ENCODE measurements around the gene WLS.
"Not testable (repeated sequence)": the region's sequence is repeated elsewhere in the genome, so short reads cannot be mapped to it uniquely, and the experiment has no call there.

The WLS gene

DNA sequence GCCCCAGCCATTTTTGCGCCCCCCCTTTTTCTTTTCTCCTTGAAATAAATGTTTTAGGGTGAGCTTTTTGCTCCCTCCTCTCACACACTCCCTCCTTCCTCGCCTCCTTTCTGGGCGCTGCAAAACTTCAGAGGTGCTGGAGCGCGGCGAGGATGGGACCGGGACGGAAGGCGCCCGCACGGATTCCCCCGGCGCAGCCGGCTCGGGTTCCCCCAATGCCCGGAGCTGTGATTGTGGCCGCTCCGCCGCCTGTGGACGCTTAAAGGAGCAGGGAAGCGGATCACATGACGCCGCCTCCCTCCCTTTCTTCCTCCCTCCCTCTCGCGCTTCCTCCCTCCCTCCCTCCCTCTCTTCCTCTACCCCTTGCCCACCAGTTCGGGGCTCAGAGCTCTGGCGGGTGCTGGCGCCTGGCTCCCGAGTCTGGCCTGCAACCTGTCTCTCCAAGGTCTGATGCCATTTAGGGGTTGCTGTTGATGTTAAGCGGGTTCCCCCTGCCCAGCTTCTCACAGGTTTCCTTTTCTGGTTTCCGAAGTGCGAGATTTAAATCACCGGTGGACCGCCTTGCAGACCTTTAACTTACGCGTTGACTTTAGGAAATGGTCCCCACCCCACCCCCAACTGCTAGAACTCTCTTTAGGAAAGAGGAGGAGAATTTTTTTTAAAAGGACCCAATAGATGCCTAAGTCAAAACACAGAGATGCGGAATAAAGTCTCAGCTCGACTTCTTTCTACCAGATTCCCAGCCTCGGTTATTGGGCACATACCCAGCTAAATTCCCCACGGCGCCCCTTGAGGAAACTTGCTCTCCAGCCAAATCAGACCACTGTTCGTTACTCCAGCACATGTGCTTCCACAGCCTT, at the start of gene WLS:
TSS of gene WLS (minus strand) at position 235 of the 860 bp plus-strand sequence. CDS start at position 11, 224 bp downstream.
- peak; percentile 17 to 77 for DNase-seq

DNA sequence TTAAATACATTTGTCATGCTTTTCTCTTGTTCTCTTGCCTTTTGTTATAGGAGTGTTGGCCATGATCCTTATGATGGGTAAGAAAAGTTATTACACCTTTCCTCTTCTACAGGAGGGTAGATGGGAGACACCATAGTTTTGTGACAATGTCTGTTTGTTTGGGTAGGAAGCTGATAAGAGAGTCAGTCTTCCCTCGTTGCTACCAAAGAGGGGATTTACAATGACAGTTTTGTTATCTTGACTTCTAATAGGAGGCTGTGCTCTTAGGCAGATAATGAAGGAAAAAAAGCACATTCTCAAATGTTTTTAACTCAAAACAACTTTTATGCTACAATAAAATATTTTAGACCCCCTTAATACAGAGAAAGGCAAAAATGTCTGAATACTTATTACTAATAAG, 48.0 kb upstream of the WLS start:
- DNase-seq, result no peak

DNA sequence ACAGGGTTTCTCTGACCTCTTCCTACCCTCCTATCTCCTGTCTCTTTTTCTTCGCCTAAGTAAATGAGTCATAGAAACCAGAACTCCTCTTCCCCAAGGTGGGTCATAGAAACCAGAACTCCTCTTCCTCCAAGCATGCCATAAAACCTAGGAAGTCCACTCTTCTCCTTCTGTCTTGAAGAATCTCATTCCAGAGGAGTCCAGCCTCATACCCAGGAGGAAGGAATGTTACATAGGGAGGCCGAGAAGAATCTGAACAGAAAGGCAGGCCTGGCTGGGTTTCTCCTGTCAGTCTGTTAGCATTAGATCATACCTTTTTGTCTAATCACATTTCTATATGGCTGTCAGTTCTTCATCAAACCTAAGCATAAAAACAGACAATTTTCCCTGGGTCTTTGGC, 47.5 kb upstream of the WLS start:
- DNase-seq, result no peak

DNA sequence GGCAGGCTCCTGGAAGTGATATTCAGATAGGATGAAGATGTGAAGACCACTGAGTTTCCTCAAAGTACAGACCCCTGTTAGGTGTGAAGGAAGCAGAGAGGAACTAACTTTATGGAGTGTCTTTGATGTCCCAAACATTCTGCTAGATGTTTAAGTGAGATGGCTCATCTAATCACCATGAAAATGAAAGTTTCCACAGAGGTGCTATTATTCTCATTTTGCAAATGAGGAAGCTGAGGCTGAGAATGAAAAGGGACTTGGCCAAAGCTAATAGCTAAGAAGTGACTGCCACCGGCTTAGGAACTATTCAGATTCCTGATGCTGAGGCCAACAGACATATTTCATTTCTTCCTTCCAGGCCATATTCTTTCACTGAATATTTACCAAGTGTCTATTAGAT, 45.9 kb upstream of the WLS start:
- no peak for DNase-seq

DNA sequence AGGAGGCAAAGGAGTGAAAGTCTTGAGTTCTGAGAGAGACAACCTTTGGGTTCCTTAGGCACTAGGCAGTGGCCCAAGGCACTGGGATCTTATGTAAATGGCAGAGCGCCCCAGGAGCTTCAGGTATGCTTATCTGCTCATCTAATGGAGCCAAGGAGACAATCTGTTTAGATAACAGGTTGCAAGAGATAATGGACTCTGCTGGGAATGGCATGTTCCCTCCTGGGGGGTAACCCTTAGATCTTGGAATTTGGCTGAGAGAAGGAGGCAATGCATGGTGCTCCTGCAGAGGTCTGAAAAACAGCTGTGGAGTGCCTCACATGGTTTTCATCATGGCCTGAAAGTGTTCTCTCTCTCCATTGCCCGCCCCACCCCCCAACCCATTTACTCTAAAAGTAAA, 44.1 kb upstream of the WLS start:
- DNase-seq, result no peak

DNA sequence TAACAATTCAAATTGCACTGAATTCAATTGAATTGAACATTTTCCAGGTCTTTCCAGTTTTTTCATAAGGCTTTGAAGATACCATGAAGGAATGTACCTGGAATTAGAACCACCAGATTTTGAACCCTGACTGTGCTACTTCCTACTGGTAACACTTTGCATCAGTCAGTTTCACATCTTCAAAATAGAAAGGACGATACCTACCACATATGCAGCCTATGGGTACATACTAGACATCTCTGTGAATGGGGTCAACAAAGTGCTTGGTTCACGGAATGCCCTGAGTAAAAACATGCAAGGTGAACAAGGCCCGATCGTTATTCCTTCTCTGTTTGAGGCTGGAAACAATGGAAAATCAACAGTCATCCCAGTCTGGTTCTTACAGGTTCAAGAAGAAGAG, 41.2 kb upstream of the WLS start:
- DNase-seq, result no peak

DNA sequence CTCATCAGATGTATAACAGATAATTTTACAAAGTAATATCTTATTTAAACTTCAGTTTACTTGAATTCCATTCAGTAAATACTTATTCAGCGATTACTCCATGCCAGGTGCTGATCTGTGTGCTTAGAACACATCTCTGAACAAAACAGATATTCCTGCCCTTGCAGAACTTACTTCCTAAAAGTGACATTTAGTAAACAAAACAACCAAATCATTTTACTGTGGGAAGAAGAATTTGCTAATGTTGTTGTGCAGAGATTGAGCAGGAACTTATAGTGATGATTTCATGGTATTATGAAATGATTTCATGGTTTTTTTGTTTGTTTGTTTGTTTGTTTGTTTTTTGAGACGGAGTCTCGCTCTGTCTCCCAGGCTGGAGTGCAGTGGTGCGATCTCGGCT, 39.3 kb upstream of the WLS start:
- DNase-seq, result no peak

DNA sequence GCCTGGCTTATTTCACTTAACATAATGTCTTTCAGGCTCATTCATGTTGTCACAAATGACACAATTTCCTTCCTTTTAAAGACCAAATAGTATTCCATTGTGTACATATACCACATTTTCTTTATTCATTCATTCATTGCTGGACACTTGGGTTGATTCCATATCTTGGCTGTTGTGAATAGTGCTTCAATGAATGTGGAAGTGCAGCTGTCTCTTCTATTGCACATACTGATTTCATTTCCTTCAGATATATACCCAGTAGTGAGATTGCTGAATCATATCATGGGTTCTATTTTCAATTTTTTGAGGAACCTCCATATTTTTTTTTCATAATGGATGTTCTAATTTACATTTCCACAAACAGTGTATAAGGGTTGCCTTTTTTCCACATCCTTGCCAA, 38.6 kb upstream of the WLS start:
- no peak for DNase-seq

DNA sequence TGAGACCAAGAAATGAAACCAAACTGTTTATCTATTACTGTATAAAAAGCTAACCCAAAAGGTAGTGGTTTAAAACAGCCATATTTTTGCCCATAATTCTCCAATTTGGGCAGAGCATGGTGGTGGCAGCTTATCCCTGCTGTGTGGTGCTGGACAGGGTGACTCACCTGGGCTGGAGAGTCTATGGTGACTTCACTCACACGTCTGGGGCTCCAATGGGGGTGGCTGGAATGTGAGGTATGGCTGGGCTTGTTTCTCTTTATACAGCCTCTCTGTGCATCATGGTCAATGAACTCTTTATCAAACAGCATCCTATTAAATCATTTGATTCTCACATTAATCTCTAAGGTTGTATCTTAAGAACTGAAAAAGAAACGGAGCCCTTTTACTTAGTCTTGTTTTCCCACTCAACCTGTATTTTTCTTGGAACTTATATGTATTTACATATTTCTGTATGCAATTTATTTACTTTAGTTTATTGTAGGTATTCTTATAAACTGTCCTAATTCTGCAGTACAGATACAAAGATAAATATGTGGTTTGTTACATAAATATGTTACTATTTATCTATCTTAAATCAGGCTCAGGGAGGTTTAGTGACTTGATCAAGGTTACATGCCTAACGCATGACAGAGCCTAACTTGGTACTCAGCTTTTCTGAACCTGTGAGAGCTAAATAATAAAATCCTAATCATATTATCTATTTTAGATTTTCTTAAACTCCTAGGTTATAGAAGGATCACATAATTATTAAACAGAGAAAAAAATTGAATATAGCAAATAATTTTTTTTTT, 37.5 kb upstream of the WLS start:
- DNase-seq, result no peak

DNA sequence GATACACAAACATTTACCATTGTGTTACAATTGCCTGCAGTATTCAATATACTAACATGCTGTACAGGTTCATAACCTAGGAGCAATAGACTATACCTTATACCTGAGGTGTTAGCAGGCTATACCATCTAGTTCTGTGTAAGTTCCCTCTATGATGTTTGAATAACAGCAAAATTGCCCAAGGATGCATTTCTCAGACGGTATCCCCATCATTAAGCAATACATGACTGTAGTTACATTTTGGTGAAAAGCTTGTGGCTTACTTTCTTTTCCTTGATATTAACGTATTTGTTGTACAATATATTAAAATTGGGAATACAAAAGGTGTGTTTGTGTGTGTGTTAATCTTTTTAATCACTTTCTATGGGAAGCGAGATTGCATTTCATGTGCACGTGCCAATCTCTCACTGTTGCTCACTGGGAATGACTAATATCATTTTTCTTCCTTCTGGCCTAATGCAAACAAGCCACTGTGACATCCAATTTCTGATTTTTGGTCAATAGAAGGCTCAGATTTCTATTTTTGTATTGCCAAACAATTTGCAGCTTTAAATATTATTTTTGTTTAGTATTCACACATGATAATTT, 36.7 kb upstream of the WLS start:
- no peak for DNase-seq

DNA sequence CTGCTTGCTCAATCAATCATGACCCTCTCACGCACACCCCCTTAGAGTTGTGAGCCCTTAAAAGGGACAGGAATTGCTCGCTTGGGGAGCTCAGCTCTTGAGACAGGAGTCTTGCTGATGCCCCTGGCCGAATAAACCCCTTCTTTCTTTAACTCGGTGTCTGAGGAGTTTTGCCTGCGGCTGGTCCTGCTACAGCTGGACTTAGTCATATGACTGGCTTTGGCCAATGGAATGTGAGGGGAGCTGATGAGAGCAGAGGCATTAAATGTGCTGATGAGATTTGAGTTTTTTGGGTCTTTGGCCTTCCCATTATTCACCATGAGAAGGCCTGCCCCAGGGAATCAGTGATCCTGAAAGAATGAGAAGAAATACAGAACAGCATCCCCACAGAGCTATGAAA, 24.5 kb upstream of the WLS start:
- DNase-seq, result not testable (repeated sequence)

DNA sequence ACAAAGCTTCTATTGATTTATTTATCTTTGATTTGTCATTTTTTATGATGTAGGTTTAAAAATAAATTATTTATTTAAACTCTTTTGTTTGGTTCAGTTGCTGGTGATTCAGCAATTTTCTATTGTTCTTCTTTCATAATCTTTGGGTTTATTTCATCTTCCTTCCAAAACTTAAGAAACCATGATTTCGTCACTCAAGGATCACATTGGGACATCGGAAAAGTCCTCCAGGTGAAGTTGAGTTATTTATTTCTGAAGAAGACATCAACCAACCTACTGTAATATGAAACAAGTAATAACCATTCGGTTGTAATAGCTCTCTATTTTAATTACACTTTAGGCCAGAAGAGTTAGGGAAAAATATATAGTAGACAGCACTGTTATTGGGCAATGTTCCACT, 23.0 kb upstream of the WLS start:
- no peak for DNase-seq

DNA sequence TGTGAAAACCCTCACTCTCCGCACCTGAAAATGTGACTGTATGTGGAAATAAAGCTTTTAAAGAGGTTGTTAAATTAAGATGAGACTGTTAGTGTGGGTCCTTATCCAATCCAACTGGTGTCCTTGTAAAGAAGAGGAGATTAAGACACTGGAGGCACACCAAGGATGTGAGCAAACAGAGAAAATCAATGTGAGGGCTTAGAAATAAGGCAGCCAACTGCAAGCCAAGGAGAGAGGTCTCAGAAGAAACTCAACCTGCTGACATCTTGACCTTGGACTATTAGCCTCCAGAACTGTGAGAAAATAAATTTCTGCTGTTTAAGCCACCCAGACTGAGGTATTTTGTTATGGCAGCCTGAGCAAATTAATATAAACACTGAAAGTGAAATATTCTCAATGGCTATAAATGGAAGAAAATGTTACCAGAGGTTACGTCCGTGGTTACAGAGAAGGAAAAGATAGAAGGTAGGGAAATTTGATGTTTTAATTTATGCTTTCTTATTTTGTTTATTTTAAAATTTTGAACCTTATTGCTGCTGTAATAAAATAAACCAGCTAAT, 22.4 kb upstream of the WLS start:
- no peak for DNase-seq

DNA sequence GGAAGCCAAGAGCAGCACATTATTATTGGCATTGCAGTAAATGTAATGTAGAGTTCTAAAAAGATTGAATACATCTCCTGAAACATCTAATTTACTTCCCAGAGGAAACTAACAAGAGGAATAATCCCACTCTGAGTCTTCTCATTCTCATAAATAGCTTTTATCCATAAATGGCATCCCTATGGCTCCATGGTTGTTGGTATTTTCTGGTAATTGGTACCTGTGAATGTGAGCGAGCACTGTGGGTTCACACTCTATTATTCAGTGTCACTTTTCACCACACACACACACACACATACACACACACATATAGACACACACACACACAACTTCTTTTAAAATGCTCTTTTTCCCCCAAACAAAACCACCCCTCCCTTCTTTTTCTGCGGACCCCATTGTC, 4.7 kb upstream of the WLS start:
- no peak for DNase-seq

DNA sequence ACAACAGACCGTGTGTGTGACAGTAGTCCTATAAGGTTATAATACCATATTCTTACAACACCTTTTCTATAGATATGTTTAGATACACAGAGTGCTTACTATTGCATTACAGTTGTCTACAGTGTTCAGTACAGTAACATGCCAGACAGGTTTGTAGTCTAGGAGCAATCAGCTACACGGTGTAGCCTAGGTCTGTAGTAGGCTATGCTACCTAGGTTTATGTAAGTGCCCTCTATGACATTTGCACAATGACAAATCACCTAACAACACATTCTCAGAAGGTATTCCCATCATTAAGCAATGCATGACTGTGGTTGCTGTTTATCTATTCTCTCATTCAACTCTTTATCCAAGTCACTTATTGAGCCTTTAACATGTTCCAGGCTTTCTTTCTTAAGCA, 1.8 kb upstream of the WLS start:
- no peak for DNase-seq

DNA sequence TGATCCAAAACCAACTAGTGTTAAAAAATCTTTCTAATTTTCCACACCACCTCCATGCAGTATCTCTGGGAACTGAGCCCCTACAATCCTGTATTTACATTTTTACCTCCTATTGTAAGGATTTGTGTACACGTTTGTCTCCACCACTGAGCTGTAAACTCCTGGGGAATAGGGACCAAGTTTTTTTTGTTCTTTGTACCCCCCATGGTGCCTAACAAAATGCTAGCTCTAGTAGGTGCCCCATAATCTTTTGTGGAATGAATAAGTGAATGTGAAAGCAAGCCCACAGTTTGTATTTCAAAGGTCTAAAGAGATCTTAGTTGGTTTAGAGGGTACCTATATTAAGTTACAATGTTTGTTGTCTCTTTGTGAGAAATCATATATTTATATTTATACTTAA, 879 bp upstream of the WLS start:
- DNase-seq, result no peak

DNA sequence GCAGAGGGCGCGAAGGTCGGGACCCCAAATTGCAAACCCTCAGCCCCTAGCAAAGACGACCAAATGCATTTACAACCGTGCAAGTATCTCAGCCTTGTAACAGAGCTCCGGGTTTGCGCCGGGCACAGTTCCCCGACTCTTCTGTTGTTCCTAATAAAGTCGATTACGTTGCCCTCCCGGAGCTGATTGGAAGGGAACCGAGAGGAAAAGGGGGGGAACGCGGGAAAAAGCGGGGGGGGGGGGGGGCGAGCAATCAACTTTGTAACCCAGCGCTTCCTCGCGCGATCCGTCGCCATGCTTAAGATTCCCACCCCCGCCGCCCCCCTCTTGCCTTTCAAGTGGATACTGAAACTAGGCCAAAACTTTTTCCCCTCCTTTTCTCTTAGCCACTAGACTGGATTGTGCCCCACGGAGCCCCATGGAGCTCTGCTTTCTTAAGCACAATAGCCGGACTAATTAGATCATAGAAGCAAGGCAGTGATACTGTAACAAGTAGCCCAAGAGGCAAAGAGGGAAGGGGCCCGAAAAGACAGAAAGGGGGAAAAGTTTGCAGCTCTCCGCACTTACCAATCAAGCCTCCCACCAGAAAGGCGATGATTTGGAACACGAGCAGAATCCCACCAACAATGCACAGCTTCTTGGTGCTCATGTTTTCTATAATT, 565 bp downstream of the WLS start:
- DNase-seq, result peak; percentile 58 to 67

DNA sequence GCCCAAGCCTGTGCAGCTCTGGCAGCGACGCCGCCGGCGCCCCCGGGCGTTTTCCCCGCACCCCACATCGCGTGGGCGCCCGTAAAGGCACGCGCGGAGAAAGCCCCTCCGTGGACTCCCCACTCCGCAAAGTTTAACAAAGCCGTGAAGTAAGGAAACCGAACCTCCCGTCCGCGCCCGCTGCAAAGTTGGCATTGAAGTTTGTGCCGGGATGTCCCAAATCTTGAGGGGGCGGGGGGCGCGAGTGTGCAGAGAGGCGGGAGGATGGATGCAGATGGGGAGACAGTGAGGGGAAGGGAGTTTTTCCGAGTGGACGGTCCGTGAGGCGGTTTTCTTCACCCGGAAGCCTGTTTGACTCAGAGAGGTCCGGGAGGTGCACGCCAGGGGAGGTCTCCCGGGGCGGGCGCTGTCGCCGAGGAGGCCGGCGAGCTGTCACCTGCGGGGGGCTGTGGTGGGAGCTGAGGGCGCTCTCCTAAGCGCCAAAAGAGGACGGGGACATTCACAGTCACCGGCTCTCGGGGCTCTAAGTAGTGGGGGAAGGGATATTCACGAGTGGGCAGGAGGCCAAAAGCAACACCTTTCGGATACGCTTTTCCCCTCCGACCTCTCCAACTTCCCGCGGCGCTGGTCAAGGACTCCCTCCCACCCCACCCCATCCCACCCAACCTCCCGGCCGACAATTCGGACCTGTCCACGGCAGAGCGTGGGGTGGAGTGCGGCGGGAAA, 1.3 kb downstream of the WLS start:
- peak in 1 of 2 experiments; percentile 35 for DNase-seq

DNA sequence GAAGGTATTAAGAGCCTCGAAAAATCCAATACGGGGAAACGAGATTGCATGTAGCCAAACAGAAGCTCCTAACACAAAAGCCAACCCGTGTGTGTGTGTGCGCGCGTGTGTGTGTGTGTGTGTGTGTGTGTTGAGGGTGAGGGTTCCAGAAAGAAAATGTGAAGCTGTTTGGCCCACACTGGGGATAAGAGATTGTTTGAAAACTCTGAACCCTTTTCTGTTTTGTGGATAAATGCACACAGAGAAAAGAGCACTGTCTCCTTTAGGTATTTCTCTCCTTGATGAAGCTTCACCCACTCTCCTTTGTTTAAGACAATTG, 1.9 kb downstream of the WLS start:
- DNase-seq, result no peak

DNA sequence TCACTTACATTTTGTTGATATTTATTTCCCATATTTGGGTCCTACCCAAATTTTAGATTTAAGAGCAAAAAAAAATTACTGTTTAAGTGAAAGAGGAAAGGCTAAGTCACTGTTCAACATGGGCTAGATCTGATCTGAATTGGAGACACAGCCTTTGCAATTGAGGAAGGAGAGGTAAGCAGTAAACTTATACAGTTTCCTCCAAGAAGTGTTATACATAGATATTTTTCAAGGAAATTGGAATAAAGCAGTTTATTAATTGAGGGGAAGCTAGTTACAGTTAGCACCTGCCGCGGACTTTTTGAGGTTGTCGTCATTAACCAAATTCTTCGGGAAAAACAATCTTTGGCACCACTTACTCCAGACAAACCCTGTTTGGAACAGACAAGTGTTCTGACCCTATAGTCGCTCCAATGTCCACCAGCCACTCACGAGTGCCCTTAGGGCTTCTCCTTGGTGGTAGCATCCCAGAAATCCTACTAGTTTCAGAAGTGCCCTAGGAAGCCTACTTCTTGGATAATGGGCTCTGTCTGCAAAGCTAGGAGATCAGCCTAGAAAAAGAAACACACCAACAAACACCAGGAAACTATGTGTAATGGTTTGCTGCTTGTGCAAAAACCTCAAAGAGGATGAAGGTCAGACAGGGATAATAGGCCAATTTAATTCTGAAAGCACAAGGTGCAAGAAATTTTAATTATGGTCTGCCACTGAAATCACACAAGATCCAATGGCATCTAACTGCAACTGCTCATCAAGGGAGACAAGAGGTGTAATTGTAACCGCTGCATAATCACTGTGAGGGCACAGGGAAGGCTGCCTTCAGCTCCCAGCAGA, 2.5 kb downstream of the WLS start:
- no peak for DNase-seq

DNA sequence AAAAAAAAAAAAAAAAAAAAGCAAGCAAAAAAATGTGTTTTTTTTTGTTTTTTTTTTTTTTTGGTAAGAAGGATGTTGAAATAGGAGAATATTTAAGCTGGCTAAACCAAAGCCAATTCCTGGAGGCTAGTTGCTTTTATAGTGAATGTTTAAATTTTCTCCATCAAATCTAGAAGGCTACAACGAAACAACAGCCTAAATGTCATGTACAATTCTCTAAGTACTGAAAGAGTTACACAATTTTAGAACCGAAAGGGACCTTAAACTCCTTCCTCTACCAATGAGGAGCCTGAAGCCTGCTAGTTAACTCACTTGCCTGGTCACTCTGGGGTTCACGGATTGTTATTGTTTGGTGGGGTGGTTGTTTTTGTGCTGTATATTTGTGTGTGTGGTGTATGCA, 3.5 kb downstream of the WLS start:
- DNase-seq, result peak in 1 of 2 experiments; percentile 21

DNA sequence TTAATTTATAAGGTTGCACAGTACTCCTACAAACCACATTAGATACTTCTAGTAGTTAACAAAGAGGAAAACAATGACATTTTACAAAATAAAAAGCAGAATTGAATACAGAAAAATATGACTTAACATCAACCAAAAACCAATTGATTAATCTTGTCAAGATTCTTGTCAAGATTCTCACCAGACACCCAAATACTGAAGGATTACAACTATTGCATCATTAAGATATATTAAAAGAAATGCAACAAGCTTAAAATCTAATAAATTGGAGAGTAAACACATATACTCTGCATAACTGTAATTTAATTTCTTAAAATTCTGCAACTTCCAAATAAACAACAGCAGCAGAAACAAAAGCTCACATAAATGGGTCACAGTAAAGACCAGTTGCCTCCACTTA, 4.7 kb downstream of the WLS start:
- no peak for DNase-seq

Measured in NCI-H446 (cell line).